ENCODE measurements around the gene EPB41.

DNA sequence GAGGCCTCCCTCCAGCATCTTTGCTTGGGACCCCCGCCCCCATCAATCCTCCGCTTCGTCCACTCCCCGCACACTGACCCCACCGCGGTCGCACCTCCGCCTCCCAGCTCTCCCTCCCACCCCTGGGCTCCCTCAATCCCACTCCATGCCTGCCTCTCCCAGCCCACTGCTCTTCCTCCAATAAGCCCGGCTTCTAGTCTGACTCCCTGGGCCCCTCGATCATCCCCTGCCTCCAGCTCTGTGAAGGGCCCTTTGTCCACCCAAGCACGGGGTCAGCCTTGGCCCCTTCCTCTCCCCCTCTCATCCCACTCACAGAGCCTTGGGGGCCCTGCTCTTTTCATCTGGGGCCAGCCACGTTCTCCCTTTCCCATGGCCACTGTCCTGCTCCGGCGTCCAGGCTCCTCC is 210.9 kb downstream of the EPB41 start:
- no peak for TF ChIP-seq FOXM1 (IDR thresholded peaks at IDR 0.05; ENCODE audit: borderline replicate concordance)
- no peak for TF ChIP-seq SP1 (IDR thresholded peaks at IDR 0.05)
- TF ChIP-seq TARDBP (IDR thresholded peaks at IDR 0.05): no peak
- TF ChIP-seq, protein P1, sequence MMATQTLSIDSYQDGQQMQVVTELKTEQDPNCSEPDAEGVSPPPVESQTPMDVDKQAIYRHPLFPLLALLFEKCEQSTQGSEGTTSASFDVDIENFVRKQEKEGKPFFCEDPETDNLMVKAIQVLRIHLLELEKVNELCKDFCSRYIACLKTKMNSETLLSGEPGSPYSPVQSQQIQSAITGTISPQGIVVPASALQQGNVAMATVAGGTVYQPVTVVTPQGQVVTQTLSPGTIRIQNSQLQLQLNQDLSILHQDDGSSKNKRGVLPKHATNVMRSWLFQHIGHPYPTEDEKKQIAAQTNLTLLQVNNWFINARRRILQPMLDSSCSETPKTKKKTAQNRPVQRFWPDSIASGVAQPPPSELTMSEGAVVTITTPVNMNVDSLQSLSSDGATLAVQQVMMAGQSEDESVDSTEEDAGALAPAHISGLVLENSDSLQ (IDR thresholded peaks at IDR 0.05): no peak
- TF ChIP-seq LEF1 (IDR thresholded peaks at IDR 0.05; ENCODE audit: borderline replicate concordance): no peak
